ENCODE measurements around the gene ZFYVE28. TPM values are rescaled to one million over a fixed set of nuclear protein-coding genes. Genes with fewer than 3 reads are reported as not detected.

ZFYVE28 gene
- total and polyA plus RNA-seq, 2 of the 8 experiments (the other 6 are each of a cell fraction or from before 2014, with no cell fraction given): 1.7 to 4.9 TPM

DNA sequence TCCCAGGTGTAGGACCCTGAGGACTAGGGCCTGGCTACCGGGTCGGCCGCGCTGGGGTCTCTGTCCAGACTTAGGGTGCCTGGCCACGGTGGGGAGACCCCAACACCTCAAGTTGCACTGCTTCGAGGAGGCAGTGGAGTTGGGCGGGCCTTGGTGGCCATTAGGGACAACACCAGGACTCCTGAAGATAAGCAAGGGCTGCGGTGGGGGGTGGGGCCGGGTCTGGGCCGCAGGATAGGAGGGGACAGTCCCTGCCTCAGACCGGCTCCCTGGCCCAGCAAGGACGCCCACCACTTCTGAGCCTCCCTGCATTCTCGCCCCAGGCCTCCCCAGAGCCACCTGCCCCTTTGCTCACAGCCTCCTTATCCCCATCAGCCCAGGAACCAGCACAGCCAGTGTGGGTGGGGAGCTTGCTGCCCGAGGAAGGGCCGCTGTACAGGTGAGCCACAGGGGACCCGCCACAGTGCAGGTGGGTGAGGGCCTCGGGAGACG lies 151.1 kb downstream of the ZFYVE28 start:
- no peak for TF ChIP-seq KDM1A (IDR thresholded peaks at IDR 0.05; ENCODE audit: borderline replicate concordance, low read length)
- TF ChIP-seq HDAC2 (IDR thresholded peaks at IDR 0.05; ENCODE audit: borderline replicate concordance in 1 of 2, low read depth in 2 of 2, low read length in 2 of 2): no peak
- no peak for TF ChIP-seq SP4 (IDR thresholded peaks at IDR 0.05; ENCODE audit: low read length)
- no peak for TF ChIP-seq RFX5 (IDR thresholded peaks at IDR 0.05; ENCODE audit: borderline replicate concordance, low read depth, low read length)
- no peak for TF ChIP-seq ASH2L (IDR thresholded peaks at IDR 0.05; ENCODE audit: low read length)
- TF ChIP-seq KDM4A (IDR thresholded peaks at IDR 0.05; ENCODE audit: low read depth, low read length, severe bottlenecking): no peak
- TF ChIP-seq SIRT6 (IDR thresholded peaks at IDR 0.05; ENCODE audit: low read length): no peak
- peaks cover 0 to 1% of the 10 kb centered on the region in 2 experiments for H4K20me1 ChIP-seq (replicated peaks in 1 of 2; ENCODE audit: control insufficient read depth in 1 of 2, insufficient read depth in 2 of 2, low read length in 2 of 2)
- H2BK20ac ChIP-seq (ENCODE audit: low read length): no peak overlapping the region
- POLR2A ChIA-PET (ENCODE audit: partially characterized antibody): no interaction called here
- no peak overlapping the region for H2AFZ ChIP-seq (ENCODE audit: low read length)
- no peak for DNase-seq (ENCODE audit: low read depth in 1 of 2, low spot score in 2 of 2)
- FAIRE-seq: no peak
- no peak overlapping the region for H3K9ac ChIP-seq (replicated peaks in 1 of 4; ENCODE audit: extremely low read depth in 1 of 4, low read depth in 3 of 4, low read length in 3 of 4)
- no peak overlapping the region for H3K56ac ChIP-seq (replicated peaks; ENCODE audit: insufficient read length, low read depth, low read length)
- WGBS, 2 experiments (ENCODE audit: extremely low coverage in 1 of 2, insufficient coverage in 1 of 2, insufficient read length in 1 of 2, insufficient replicate concordance in 2 of 2, low coverage in 1 of 2, low lambda C conversion rate in 2 of 2, missing lambda C conversion rate in 1 of 2): 92% methylated on average over 18 of the region's 18 CpGs; no CpG with 5 or more reads in 1 of the 2 experiments
- no peak overlapping the region for H3K4ac ChIP-seq (replicated peaks; ENCODE audit: insufficient read length, low read depth, low read length)
- no peak overlapping the region for H3K14ac ChIP-seq (ENCODE audit: insufficient read length)
- CTCF ChIA-PET (ENCODE audit: partially characterized antibody): no interaction called here
- H2AK5ac ChIP-seq (ENCODE audit: low read depth, low read length): no peak overlapping the region
- H3K23ac ChIP-seq (ENCODE audit: insufficient read length): no peak overlapping the region
- no peaks in the 10 kb centered on the region for H3K36me3 ChIP-seq (ENCODE audit: control insufficient read depth in 2 of 4, insufficient read depth in 4 of 4, low read length in 3 of 4)
- no peak overlapping the region for H4K91ac ChIP-seq (replicated peaks; ENCODE audit: insufficient read length, low read length)
- H3K9me3 ChIP-seq (ENCODE audit: insufficient read depth in 2 of 2, low read depth in 1 of 2, low read length in 1 of 2): no peaks in the 10 kb centered on the region
- peaks cover 4% of the 10 kb centered on the region; the same call in 1 of the 2 replicates for H3K23me2 ChIP-seq (ENCODE audit: low read depth, low read length)
- no peaks in the 10 kb centered on the region for H3K79me2 ChIP-seq (ENCODE audit: control insufficient read depth in 1 of 2, insufficient read depth in 2 of 2, low read length in 2 of 2)
- no peak overlapping the region; the same call in 1 of the 2 replicates for H2BK5ac ChIP-seq (ENCODE audit: low read depth, low read length)
- H4K5ac ChIP-seq (ENCODE audit: insufficient read length, low read depth, low read length): no peak overlapping the region
- H3K79me1 ChIP-seq (ENCODE audit: low read depth, low read length): no peaks in the 10 kb centered on the region
- H3K4me3 ChIP-seq (ENCODE audit: extremely low read depth in 1 of 4, insufficient read depth in 2 of 4, low read depth in 3 of 4, low read length in 4 of 4): no peak overlapping the region
- no peak overlapping the region for H3K27ac ChIP-seq (ENCODE audit: low read depth, low read length)
- H4K8ac ChIP-seq (ENCODE audit: extremely low read depth, insufficient read depth, low read length): no peak overlapping the region; the same call in 1 of the 2 replicates
- no peak overlapping the region for H2BK12ac ChIP-seq (ENCODE audit: low read depth, low read length)
- H2BK15ac ChIP-seq (ENCODE audit: low read length): no peak overlapping the region
- H2BK120ac ChIP-seq (replicated peaks; ENCODE audit: low read depth, low read length): no peak overlapping the region
- H3K27me3 ChIP-seq (replicated peaks in 1 of 4; ENCODE audit: control insufficient read depth in 3 of 4, extremely low read depth in 1 of 4, insufficient read depth in 3 of 4, low read length in 3 of 4): no peaks in the 10 kb centered on the region
- H3K4me1 ChIP-seq (replicated peaks in 1 of 4; ENCODE audit: control insufficient read depth in 3 of 4, insufficient read depth in 4 of 4, low read length in 3 of 4): peaks cover 0 to 15% (median 10%) of the 10 kb centered on the region in 4 experiments; a peak in 5 of 7 replicates
- no peak overlapping the region for H3K18ac ChIP-seq (ENCODE audit: extremely low read depth, low read length)
- no peak overlapping the region for H3K4me2 ChIP-seq (ENCODE audit: insufficient read depth in 1 of 2, low read depth in 2 of 2, low read length in 2 of 2)

Measured in H1 (cell line).